WERI-Rb-1 (cell line): ENCODE measurements around the gene RAD51.
A peak's percentile ranks its signal among the peaks of the same experiment; 100 is the strongest.

ENCODE experiments used
- DNase-seq: peaks from one replicate; pipeline ENCODE4 v3.0.0-alpha.2; 2020
- H3K27ac ChIP-seq: fragments of 250-450 bp; sonication (Bioruptor Pico); 2 replicates; pipeline ENCODE4 v1.5.1; 2020; ENCODE audit warnings: mild to moderate bottlenecking, moderate library complexity
- H3K27me3 ChIP-seq: fragments of 250-450 bp; sonication (Bioruptor Pico); 2 replicates; pipeline ENCODE4 v1.5.1; 2021; ENCODE audit warnings: mild to moderate bottlenecking, low read depth, moderate library complexity; ENCODE audit not compliant: insufficient read depth, severe bottlenecking
- H3K36me3 ChIP-seq: fragments of 250-450 bp; sonication (Bioruptor Pico); 2 replicates; pipeline ENCODE4 v1.5.1; 2020; ENCODE audit warnings: mild to moderate bottlenecking, moderate library complexity
- H3K4me3 ChIP-seq: 2 replicates; pipeline ENCODE4 v1.5.1; 2011; ENCODE audit warnings: low read depth, mild to moderate bottlenecking, control low read depth, low read length
- H3K9me3 ChIP-seq: fragments of 250-450 bp; sonication (Bioruptor Pico); 2 replicates; pipeline ENCODE4 v1.5.1; 2021; ENCODE audit warnings: mild to moderate bottlenecking, moderate library complexity; ENCODE audit not compliant: severe bottlenecking
- CTCF ChIP-seq: IDR thresholded peaks from 2 replicates; pipeline ENCODE4 v1.5.1; 2011; ENCODE audit warnings: low read depth, mild to moderate bottlenecking, control low read depth, inconsistent platforms, low read length

Gene RAD51

DNA sequence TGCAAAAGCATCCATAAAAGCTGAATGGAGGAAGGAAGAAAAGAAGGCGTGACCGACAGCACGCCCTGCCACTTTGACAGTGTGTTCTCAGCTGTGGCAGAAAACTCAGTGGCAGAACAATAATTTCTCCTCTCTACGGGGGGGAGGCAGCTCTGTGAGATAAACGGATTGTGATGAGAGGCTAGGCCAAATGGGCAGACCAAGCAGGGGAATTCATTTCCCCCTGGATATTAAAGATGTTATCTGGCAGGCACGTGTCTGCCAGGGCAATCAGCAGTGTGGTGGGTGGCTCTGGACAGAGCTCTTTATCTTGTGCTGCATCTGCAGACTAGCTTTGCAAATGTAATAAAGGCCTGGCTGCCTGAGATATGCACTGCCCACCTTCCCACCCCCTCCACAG is 62.0 kb downstream of the RAD51 start:
- Histone ChIP-seq H3K27me3 (no peaks in the 10 kb centered on the region), H3K27ac (peak overlapping the region; percentile 30), H3K36me3 (peaks cover 14% of the 10 kb centered on the region), H3K4me3 (no peak overlapping the region), H3K9me3 (no peaks in the 10 kb centered on the region)
- TF ChIP-seq CTCF: no peak
- DNase-seq: no peak

- H3K4me3 ChIP-seq: no peak overlapping the region
- H3K36me3 ChIP-seq: no peaks in the 10 kb centered on the region; the same call in 1 of the 2 replicates
- no peaks in the 10 kb centered on the region for H3K9me3 ChIP-seq
- TF ChIP-seq CTCF: no peak
- no peak for DNase-seq
- no peaks in the 10 kb centered on the region for H3K27me3 ChIP-seq
- H3K27ac ChIP-seq: no peak overlapping the region
These were observed 65.0 kb downstream of the RAD51 start for GRCh38 chr15:40759961-40760360.

- Histone ChIP-seq H3K27me3 (no peaks in the 10 kb centered on the region), H3K4me3 (peak overlapping the region; percentile 68), H3K36me3 (peaks cover 15% of the 10 kb centered on the region), H3K9me3 (no peaks in the 10 kb centered on the region), H3K27ac (peak overlapping the region; percentile 87)
- peak; percentile 71 for DNase-seq
- no peak for TF ChIP-seq CTCF
These were observed 68.2 kb downstream of the RAD51 start for GRCh38 chr15:40762919-40763800.

- peak within 1 kb of the TSS; percentile 68 for H3K4me3 ChIP-seq
- no peaks in the 10 kb centered on the region for H3K27me3 ChIP-seq
- TF ChIP-seq CTCF: peak; percentile 55
- DNase-seq: peak; percentile 87
- peaks cover 15% of the 10 kb centered on the region for H3K36me3 ChIP-seq
- no peaks in the 10 kb centered on the region for H3K9me3 ChIP-seq
- H3K27ac ChIP-seq: peak within 1 kb of the TSS; percentile 87
These were observed 69.0 kb downstream of the RAD51 start, which contains the start of gene GCHFR for GRCh38 chr15:40763801-40764628. GCHFR (plus strand) TSS chr15:40764068; CDS start chr15:40764181, 113 bp downstream.

GRCh38 chr15:40764629-40765103 is 69.7 kb downstream of the RAD51 start:
- H3K36me3 ChIP-seq: peaks cover 15% of the 10 kb centered on the region
- TF ChIP-seq CTCF: no peak
- H3K27ac ChIP-seq: peak overlapping the region; percentile 87
- peak overlapping the region; percentile 68 for H3K4me3 ChIP-seq
- no peaks in the 10 kb centered on the region for H3K9me3 ChIP-seq
- H3K27me3 ChIP-seq: no peaks in the 10 kb centered on the region
- DNase-seq: no peak
